GM10266 (cell line): Measurements from ENCODE around the gene C19orf25.
"Not testable (repeated sequence)": the region's sequence is repeated elsewhere in the genome, so short reads cannot be mapped to it uniquely, and the experiment has no call there.

ENCODE experiments used
- DNase-seq: peaks from one replicate; pipeline ENCODE4 v3.0.0; 2012; ENCODE audit errors: extremely low spot score
- TF ChIP-seq, protein P1 (sequence below): IDR thresholded peaks from 2 replicates; pipeline ENCODE4 v1.5.1; 2012; ENCODE audit warnings: mild to moderate bottlenecking, low read depth; ENCODE audit not compliant: control insufficient read depth, insufficient read depth; ENCODE audit errors: missing control alignments

C19orf25 gene

GRCh38 chr19:1481893-1482360 lies 2.9 kb upstream of the C19orf25 start:
- TF ChIP-seq, protein P1, sequence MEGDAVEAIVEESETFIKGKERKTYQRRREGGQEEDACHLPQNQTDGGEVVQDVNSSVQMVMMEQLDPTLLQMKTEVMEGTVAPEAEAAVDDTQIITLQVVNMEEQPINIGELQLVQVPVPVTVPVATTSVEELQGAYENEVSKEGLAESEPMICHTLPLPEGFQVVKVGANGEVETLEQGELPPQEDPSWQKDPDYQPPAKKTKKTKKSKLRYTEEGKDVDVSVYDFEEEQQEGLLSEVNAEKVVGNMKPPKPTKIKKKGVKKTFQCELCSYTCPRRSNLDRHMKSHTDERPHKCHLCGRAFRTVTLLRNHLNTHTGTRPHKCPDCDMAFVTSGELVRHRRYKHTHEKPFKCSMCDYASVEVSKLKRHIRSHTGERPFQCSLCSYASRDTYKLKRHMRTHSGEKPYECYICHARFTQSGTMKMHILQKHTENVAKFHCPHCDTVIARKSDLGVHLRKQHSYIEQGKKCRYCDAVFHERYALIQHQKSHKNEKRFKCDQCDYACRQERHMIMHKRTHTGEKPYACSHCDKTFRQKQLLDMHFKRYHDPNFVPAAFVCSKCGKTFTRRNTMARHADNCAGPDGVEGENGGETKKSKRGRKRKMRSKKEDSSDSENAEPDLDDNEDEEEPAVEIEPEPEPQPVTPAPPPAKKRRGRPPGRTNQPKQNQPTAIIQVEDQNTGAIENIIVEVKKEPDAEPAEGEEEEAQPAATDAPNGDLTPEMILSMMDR: no peak
- no peak for DNase-seq

DNA sequence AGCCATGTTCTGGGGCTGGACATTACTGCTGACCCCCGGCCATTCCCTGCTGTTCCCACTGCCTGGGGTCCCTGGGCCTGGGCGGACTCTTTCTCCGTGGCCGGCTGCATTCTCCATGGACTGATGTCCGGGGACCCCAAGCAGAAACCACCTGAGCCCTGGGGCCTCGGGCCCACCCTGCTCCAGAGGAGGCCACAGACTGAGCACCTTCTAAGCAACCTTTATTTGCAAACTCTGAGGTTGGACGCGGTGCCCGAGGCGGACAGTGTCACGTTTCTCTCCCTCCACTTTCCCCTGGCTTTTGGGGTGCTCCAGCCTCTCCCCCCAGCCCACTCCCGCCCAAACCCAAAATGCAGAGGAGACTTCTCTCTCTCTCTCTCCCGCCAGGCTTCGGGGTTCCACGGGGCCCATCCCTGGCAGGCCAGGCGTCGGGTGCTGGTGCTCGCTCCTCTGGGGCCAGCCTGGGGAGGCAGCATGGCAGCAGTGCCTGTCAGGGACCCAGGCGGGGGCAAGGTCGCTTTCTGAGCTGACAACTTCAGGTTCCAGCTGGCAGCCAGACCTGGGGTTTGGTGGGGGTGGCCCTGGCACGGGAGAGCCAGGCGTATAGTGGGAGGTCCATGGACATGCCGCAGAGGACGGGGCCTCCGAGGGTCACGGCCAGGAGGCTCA lies 2.3 kb upstream of the C19orf25 start:
- TF ChIP-seq, protein P1: no peak
- no peak for DNase-seq

GRCh38 chr19:1477056-1477455 lies 2.0 kb downstream of the C19orf25 start:
- not testable (repeated sequence) for DNase-seq

GRCh38 chr19:1475751-1476437 lies 3.1 kb downstream of the C19orf25 start:
- TF ChIP-seq, protein P1: no peak
- no peak for DNase-seq

- DNase-seq: no peak
- TF ChIP-seq, protein P1: no peak
Observed at GRCh38 chr19:1474765-1475351, 4.2 kb downstream of the C19orf25 start.

DNA sequence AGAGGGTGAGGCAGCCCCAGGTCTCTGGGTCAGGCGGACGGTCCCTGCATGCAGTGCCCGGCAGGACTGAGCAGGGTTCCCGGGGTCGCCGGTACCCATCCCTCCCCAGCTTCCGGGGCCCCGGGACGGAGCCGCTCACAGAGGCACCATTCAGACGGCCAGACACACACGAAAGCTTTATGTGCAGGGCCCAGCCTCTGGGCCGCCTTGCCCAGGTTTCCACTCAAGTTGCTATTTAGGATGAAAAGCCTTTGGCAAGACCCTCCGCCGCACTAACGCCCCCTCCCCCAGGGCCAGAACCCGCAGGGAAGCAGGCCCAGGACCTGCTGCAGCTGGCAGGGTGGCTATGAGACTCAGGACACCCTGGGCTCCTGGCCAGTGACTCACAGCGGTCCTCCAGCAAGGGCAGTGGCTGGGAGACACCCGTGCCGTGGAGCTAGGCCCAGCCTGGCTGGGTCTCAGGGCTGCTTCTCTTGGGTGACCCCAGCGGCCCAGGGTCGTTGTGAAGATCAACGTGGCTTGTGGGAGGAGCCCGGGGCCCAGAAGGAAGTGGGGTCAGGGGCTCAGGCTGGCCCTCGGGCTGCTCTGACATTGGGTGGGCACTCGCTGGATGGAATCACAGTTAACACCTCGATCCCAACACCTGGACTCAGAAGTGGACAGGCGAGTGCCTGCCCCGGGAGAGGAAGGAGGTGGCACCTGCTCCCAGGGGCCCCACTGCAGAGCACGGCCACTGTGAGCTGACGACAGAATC lies 4.8 kb downstream of the C19orf25 start:
- DNase-seq: no peak
- TF ChIP-seq, protein P1: no peak

DNA sequence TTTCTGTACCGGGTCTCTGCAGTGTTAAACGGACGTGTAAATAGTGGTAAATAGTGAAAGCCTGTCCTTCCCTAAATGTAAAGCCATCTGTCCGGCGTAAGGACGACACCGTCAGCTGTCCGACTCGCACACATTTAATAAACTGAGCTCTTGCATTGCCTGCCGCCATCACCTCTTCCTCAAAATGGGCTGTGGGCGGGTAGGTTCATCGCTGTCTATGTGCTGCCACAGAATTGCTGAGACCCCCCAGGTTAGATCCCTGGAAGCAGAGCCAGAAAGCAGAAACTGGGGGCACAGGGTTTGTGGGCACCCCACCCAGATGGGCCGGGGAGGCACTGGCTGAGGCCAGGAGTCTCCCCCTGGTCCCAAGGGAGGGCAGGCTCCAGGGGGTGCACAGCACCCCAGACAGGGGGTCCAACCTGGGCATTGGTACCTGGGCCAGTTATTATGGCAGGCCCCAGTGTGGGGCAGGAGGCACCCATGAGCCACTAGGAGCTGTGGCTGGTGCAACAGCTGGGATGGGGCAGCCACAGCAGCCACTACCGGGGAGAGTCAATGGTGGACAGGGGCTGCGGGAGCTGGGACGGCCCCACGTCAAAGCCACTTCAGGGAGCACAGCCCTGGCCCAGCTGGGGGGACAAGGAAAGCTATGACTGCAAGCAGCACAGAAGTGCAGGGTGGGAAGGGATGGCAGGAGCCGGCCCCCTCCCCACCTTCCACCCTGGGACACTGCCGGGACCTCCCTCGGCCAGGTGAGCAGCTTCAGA lies 5.7 kb downstream of the C19orf25 start:
- no peak for DNase-seq
- TF ChIP-seq, protein P1: no peak
